Muscle of leg (tissue), 11 donors: ENCODE measurements around the gene BRI3. TPM values are rescaled to one million over a fixed set of nuclear protein-coding genes. Genes with fewer than 3 reads are reported as not detected.

Source experiments
- DNase-seq: peaks from one replicate; pipeline ENCODE4 v3.0.0; 2013
- H3K27ac ChIP-seq: one replicate; pipeline ENCODE4 v1.5.1; 2013; ENCODE audit warnings: mild to moderate bottlenecking, low read length, control low read depth
- H3K27me3 ChIP-seq: one replicate; pipeline ENCODE4 v1.6.1; 2013; ENCODE audit warnings: low read length; ENCODE audit not compliant: control insufficient read depth, insufficient read depth
- H3K36me3 ChIP-seq: one replicate; pipeline ENCODE4 v1.6.1; 2013; ENCODE audit warnings: low read length; ENCODE audit not compliant: control insufficient read depth, insufficient read depth
- H3K4me1 ChIP-seq: one replicate; pipeline ENCODE4 v1.6.1; 2013; ENCODE audit warnings: low read length; ENCODE audit not compliant: control insufficient read depth, insufficient read depth
- H3K4me3 ChIP-seq: one replicate; pipeline ENCODE4 v1.5.1; 2013; ENCODE audit warnings: low read length, control low read depth
- H3K9me3 ChIP-seq: replicated peaks from 2 replicates; pipeline ENCODE4 v1.6.1; 2013; ENCODE audit warnings: low read depth, low read length; ENCODE audit not compliant: control insufficient read depth
- whole genome bisulfite sequencing: methylation state at CpG from one replicate; pipeline ENCODE4 v1.1.5; 2013; ENCODE audit warnings: missing lambda C conversion rate; ENCODE audit not compliant: insufficient coverage; 5-methylcytosine and 5-hydroxymethylcytosine counted together
- polyA plus RNA-seq, 8 donors: library from polyadenylated mRNA; unstranded; fragments of 120-200 nt; gene quantifications; one replicate each; pipeline versions ENCODE4 v1.2.1 to v1.2.3, GENCODE V29; 2013; ENCODE audit warnings: inconsistent platforms in 1 of 8, low replicate concordance in 1 of 8; ENCODE audit not compliant: insufficient read length in 8 of 8, insufficient read depth in 1 of 8
- total RNA-seq: library from RNA; stranded (reverse); fragments of 120-200 nt; gene quantifications from one replicate; pipeline ENCODE4 v1.2.4, GENCODE V29; 2013

Gene BRI3
- total and polyA plus RNA-seq, 9 donors, result 62.9 to 106 (median 75.6) TPM

DNA sequence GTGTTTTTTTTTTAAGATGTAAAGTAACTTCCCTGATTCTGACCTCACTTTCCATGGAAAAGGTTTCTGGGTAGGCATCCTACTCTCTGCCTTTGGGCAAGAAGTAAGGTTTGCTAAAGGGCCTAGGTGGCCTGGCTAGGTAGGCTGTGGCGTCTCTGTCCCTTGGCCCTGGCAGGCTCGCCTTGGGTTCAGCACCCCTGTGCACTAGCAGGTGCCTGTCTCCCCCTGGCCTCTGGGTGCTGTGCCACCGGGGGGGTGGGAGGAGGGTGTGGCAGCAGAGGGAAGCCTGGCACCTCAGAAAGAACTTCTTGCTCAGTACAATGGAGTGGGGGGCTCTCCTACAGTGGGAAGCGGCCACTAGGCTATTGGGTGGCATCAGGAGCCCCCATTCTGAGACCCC, 43.4 kb upstream of the BRI3 start:
- 89% methylated on average over 4 of the region's 4 CpGs for WGBS
- no peaks in the 10 kb centered on the region for H3K27me3 ChIP-seq
- H3K9me3 ChIP-seq, result no peaks in the 10 kb centered on the region
- H3K4me3 ChIP-seq, result no peak overlapping the region
- DNase-seq, result no peak
- H3K36me3 ChIP-seq, result peaks cover 51% of the 10 kb centered on the region
- H3K4me1 ChIP-seq, result no peaks in the 10 kb centered on the region
- no peak overlapping the region for H3K27ac ChIP-seq

- H3K9me3 ChIP-seq, result no peaks in the 10 kb centered on the region
These were observed 42.5 kb upstream of the BRI3 start for GRCh38 chr7:98238976-98239375.

DNA sequence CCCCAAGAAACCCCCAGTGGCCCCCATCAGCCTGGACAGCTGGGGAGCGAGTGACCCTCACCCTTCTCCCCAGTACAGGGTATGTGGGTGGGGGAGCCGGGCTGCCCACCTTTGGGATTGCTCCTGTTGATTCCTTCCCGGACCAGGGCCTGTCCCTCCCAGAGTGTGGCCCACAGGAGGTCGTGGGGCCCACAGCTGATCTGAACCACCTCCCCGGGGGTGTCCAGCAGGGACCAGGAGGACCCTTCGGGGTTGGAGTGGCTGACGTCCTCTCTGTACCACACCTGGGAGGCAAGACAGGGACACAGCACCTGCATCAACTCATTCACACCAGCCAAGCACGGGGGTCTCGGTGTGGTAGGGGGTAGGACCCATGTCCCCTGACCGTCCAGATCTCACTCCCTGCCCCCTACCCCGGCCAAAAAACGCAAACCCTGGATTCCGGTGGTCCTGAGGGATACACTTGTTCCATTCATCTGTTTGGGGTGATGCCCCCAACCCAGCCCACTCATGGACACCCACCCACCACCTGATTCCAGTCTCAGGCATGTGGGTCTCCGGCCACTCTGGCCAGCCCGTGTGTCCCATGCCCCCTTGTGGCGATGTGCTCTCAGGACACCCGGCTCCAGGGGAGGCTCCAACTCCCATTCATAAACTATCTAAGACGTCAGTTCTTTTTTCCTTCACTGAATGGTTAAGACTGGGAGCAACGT, 40.4 kb upstream of the BRI3 start:
- no peaks in the 10 kb centered on the region for H3K27me3 ChIP-seq
- no peaks in the 10 kb centered on the region for H3K4me1 ChIP-seq
- H3K4me3 ChIP-seq, result no peak overlapping the region
- no peak overlapping the region for H3K27ac ChIP-seq
- no peaks in the 10 kb centered on the region for H3K9me3 ChIP-seq
- peaks cover 64% of the 10 kb centered on the region for H3K36me3 ChIP-seq
- WGBS, result 56% methylated on average over 13 of the region's 19 CpGs
- peak; percentile 19 for DNase-seq

More at GRCh38 chr7:98238976-98239375, 42.5 kb upstream of the BRI3 start:
- H3K27me3 ChIP-seq, result no peaks in the 10 kb centered on the region
- WGBS, result 95% methylated on average over 7 of the region's 9 CpGs
- DNase-seq, result no peak
- H3K4me3 ChIP-seq, result no peak overlapping the region
- no peaks in the 10 kb centered on the region for H3K4me1 ChIP-seq
- peaks cover 51% of the 10 kb centered on the region for H3K36me3 ChIP-seq
- no peak overlapping the region for H3K27ac ChIP-seq

- Histone ChIP-seq H3K4me1 (no peaks in the 10 kb centered on the region), H3K4me3 (no peak overlapping the region), H3K27ac (no peak overlapping the region), H3K9me3 (no peaks in the 10 kb centered on the region), H3K36me3 (peaks cover 59% of the 10 kb centered on the region), H3K27me3 (no peaks in the 10 kb centered on the region)
- WGBS, result 81% methylated on average over 15 of the region's 16 CpGs
- DNase-seq, result no peak
These were observed 39.7 kb upstream of the BRI3 start for GRCh38 chr7:98241674-98242241.

- Histone ChIP-seq H3K27me3 (no peaks in the 10 kb centered on the region), H3K4me3 (no peak overlapping the region), H3K27ac (no peak overlapping the region), H3K4me1 (no peaks in the 10 kb centered on the region), H3K9me3 (no peaks in the 10 kb centered on the region), H3K36me3 (peaks cover 61% of the 10 kb centered on the region)
- 90% methylated on average over 1 of the region's 1 CpG for WGBS
- DNase-seq, result no peak
These were observed 39.1 kb upstream of the BRI3 start for GRCh38 chr7:98242342-98242741.

- no peak overlapping the region for H3K4me3 ChIP-seq
- no peaks in the 10 kb centered on the region for H3K9me3 ChIP-seq
- WGBS, result 89% methylated on average over 4 of the region's 4 CpGs
- no peak overlapping the region for H3K27ac ChIP-seq
- no peak for DNase-seq
- H3K27me3 ChIP-seq, result no peaks in the 10 kb centered on the region
- peaks cover 58% of the 10 kb centered on the region for H3K36me3 ChIP-seq
- H3K4me1 ChIP-seq, result no peaks in the 10 kb centered on the region
These were observed 38.6 kb upstream of the BRI3 start for GRCh38 chr7:98242934-98243333.

- Histone ChIP-seq H3K9me3 (no peaks in the 10 kb centered on the region), H3K4me3 (no peak overlapping the region), H3K36me3 (peaks cover 43% of the 10 kb centered on the region), H3K27ac (no peak overlapping the region), H3K4me1 (no peaks in the 10 kb centered on the region), H3K27me3 (no peaks in the 10 kb centered on the region)
- no peak for DNase-seq
- 91% methylated on average over 14 of the region's 14 CpGs for WGBS
These were observed 36.6 kb upstream of the BRI3 start for GRCh38 chr7:98244871-98245270.

- Histone ChIP-seq H3K36me3 (peaks cover 24% of the 10 kb centered on the region), H3K27me3 (no peaks in the 10 kb centered on the region), H3K4me3 (no peak overlapping the region), H3K27ac (no peak overlapping the region), H3K9me3 (no peaks in the 10 kb centered on the region), H3K4me1 (peaks cover 15% of the 10 kb centered on the region)
- 91% methylated on average over 12 of the region's 12 CpGs for WGBS
- DNase-seq, result no peak
These were observed 33.3 kb upstream of the BRI3 start for GRCh38 chr7:98248156-98248555.

DNA sequence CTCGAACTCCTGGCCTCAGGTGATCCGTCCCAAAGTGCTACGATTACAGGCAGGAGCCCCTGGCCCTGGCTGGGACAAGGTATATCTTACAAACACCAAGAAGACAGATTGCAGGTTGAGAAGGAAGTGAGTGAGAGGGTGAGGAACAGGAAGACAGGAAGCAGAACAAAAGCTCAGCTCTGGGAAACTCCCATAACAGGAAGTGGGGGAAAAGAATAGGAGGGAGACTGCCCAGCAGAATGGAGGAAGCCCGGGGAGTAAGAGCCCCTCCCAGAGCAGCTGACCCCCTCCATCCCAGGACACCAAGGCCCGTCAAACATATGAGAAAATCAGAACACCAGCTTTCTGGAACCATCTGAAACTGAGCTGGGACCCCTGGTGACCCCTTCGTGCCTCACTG, 32.4 kb upstream of the BRI3 start:
- Histone ChIP-seq H3K4me3 (no peak overlapping the region), H3K9me3 (no peaks in the 10 kb centered on the region), H3K4me1 (peaks cover 15% of the 10 kb centered on the region), H3K27me3 (no peaks in the 10 kb centered on the region), H3K36me3 (peaks cover 16% of the 10 kb centered on the region), H3K27ac (no peak overlapping the region)
- peak; percentile 26 for DNase-seq
- WGBS, result 84% methylated on average over 2 of the region's 6 CpGs

DNA sequence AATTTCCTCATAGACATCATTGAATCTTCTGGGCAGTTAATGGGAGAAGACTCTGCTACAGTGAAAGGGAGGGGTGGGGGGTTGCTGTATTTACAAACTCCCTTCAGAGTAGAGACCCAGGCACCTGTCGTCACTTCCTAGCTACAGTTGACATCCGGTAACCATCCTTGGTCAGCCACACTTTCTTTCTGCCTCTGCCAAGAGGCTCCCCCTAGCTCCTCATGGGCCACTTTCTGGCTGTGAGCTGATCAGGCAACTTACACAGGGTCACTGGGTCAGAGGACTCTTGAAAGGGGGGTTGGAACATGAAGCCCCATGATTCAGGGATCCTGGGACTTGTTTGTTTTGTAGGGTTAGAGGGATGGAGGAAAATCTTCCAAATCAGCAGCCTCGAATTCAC, 30.7 kb upstream of the BRI3 start:
- H3K4me1 ChIP-seq, result peaks cover 15% of the 10 kb centered on the region
- 80% methylated on average over 2 of the region's 3 CpGs for WGBS
- H3K27me3 ChIP-seq, result no peaks in the 10 kb centered on the region
- H3K4me3 ChIP-seq, result no peak overlapping the region
- H3K9me3 ChIP-seq, result no peaks in the 10 kb centered on the region
- peaks cover 7% of the 10 kb centered on the region for H3K36me3 ChIP-seq
- peak; percentile 23 for DNase-seq
- H3K27ac ChIP-seq, result peak overlapping the region; percentile 85
